IPS DF 6.9 (cell line): Measurements from ENCODE around the gene VWA8.

ENCODE experiments used
- DNase-seq: peaks from one replicate; pipeline ENCODE4 v3.0.0-alpha.2; 2013; ENCODE audit warnings: low read depth, low spot score
- H3K27ac ChIP-seq: one replicate; pipeline ENCODE4 v1.5.1; 2013; ENCODE audit warnings: low read length, control low read depth
- H3K27me3 ChIP-seq: 2 replicates; pipeline ENCODE4 v1.6.1; 2013; ENCODE audit warnings: mild to moderate bottlenecking, low read length; ENCODE audit not compliant: control insufficient read depth, insufficient read depth
- H3K36me3 ChIP-seq: 2 replicates; pipeline ENCODE4 v1.6.1; 2013; ENCODE audit warnings: low read length; ENCODE audit not compliant: control insufficient read depth, insufficient read depth
- H3K4me1 ChIP-seq: 2 replicates; pipeline ENCODE4 v1.6.1; 2013; ENCODE audit warnings: low read length; ENCODE audit not compliant: control insufficient read depth, insufficient read depth
- H3K4me3 ChIP-seq: 2 replicates; pipeline ENCODE4 v1.5.1; 2013; ENCODE audit warnings: mild to moderate bottlenecking, low read length
- H3K9me3 ChIP-seq: 2 replicates; pipeline ENCODE4 v1.6.1; 2013; ENCODE audit warnings: low read length, inconsistent platforms; ENCODE audit not compliant: control insufficient read depth, insufficient read depth
- WGBS: extraction: QIAGEN DNeasy Blood & Tissue Kit; methylation state at CpG from one replicate; pipeline ENCODE4 v1.1.7; 2013; ENCODE audit warnings: mixed read lengths, missing lambda C conversion rate; ENCODE audit not compliant: insufficient read length, insufficient coverage; 5-methylcytosine and 5-hydroxymethylcytosine counted together

Gene VWA8

DNA sequence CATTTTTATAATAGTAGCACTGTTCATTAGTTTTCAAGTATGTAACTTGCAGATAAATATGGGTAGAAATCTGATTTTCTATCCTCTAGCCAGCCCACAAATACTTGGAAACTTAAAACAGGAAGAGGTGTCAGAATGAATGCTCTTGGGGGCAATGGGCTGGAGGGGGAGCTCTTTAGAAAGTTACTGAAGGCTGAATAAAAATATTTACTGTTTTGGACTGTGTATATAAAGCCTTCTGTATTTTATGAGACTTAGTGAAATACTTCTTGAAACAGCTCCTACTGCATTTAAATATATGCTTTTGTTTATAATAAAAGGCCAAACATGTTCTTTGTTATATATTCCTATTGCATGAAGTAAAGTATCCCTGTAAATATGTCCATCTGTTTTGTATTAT is 364.7 kb downstream of the VWA8 start:
- Histone ChIP-seq H3K36me3 (no peaks in the 10 kb centered on the region), H3K27me3 (no peaks in the 10 kb centered on the region), H3K4me1 (no peaks in the 10 kb centered on the region), H3K9me3 (no peaks in the 10 kb centered on the region), H3K27ac (no peak overlapping the region), H3K4me3 (no peak overlapping the region)
- DNase-seq, result no peak

DNA sequence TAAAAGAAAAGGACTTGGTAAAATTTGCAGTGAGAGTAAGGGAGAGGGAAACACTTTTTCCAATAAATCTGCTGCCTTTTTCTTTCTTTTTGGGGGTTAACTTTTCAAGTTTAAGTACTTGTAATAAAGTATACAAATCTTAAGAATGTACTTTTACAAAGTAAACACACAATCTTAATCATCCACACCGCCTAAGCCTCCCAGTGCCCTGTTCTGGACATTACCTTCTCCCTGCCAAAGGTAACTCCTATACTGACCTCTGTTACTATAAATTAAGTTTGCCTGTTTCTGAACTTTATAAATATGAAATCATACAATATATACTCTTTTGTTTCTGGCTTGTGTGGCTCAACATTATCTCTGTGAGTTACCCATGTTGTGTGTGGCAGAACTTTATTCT is 365.6 kb downstream of the VWA8 start:
- no peak overlapping the region for H3K27ac ChIP-seq
- no CpG with 5 or more reads among the region's 1 CpG for WGBS
- H3K9me3 ChIP-seq, result no peaks in the 10 kb centered on the region
- no peaks in the 10 kb centered on the region for H3K27me3 ChIP-seq
- H3K4me3 ChIP-seq, result no peak overlapping the region
- no peaks in the 10 kb centered on the region for H3K4me1 ChIP-seq
- H3K36me3 ChIP-seq, result no peaks in the 10 kb centered on the region
- no peak for DNase-seq

DNA sequence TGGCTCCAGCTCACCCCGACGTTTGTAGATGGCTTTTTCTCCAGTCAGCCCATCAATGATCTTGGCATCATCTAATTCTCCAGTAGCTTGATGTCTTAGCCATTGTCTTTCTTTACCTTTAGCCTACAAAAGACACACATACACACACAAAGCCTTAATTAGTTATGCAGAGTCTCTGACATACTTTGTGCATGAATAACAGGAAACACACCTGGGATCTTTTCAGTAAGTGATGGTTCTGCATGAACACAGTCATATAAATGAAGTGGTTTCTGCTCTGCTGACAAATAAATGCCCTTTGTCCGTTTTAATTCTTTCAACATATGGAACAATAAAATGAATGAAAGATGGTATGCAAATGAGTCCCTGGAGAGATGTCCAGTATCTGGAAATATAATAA is 370.3 kb downstream of the VWA8 start:
- no peaks in the 10 kb centered on the region for H3K4me1 ChIP-seq
- H3K36me3 ChIP-seq, result no peaks in the 10 kb centered on the region
- H3K27ac ChIP-seq, result no peak overlapping the region
- H3K4me3 ChIP-seq, result no peak overlapping the region
- no CpG with 5 or more reads among the region's 3 CpGs for WGBS
- H3K27me3 ChIP-seq, result no peaks in the 10 kb centered on the region
- DNase-seq, result no peak
- no peaks in the 10 kb centered on the region for H3K9me3 ChIP-seq

DNA sequence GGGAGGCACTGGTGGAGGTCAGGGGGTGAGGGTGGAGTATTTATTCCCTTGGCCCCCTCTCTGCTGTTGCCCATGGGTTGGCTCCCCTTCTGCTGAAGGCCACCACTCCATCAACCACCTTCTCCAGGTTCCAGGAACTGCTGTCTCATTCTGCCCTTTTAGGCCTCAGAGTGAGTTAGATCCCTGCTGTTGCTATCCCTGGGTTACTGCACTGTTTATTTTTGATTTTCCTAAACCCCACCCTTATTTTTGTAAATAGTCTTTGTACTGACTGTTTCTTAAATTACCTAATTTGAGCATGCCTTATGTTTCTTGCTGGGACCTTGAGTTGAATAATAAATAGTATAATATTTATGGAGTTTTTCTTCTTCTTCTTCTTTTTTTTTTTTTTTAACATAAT is 370.8 kb downstream of the VWA8 start:
- H3K4me1 ChIP-seq, result no peaks in the 10 kb centered on the region
- no peaks in the 10 kb centered on the region for H3K9me3 ChIP-seq
- no peak overlapping the region for H3K27ac ChIP-seq
- no peak overlapping the region for H3K4me3 ChIP-seq
- no peak for DNase-seq
- H3K27me3 ChIP-seq, result no peaks in the 10 kb centered on the region
- no peaks in the 10 kb centered on the region for H3K36me3 ChIP-seq

DNA sequence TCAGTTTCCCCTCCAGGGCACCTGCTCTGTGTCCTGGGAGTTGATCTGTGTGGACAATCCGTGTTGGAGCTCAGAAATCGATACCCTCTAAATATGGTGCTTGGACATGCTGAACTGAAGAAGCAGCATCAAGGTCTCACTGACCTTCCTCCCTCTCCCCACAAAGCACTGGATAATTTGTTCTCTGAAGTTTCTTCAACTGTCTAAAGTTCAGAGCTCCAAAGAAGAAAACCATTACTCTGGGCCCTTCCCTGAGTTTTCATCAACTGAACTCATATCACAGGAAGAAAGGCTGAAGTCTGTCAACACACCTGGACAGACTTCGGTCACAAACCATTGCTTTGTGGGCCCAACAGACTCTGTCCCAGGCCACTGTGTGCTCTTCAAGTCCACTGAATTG is 371.5 kb downstream of the VWA8 start:
- no peak for DNase-seq

DNA sequence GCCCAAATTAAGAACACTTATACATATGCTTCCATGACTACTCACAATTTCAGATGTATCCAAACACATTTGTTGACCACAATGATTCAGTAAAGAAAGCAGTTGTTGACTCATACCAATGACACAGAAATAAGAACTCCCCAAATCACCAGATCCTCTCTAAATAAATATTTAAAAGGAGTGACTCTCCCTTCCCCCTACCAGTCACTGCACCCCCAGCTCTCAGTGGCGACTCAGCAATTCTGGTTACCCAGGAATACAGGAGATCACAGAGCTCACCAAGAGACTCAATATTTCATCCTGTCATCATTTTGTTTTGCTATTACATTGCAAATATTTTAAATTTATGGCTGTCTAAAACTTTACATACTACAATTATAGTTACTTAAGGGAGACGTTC is 372.0 kb downstream of the VWA8 start:
- H3K27ac ChIP-seq, result no peak overlapping the region
- no peak for DNase-seq
- no CpG with 5 or more reads among the region's 2 CpGs for WGBS

More for the DNA sequence above, 371.5 kb downstream of the VWA8 start:
- no peaks in the 10 kb centered on the region for H3K4me1 ChIP-seq
- H3K36me3 ChIP-seq, result no peaks in the 10 kb centered on the region
- H3K9me3 ChIP-seq, result no peaks in the 10 kb centered on the region
- no CpG with 5 or more reads among the region's 3 CpGs for WGBS
- H3K4me3 ChIP-seq, result no peak overlapping the region
- H3K27ac ChIP-seq, result no peak overlapping the region
- no peaks in the 10 kb centered on the region for H3K27me3 ChIP-seq

DNA sequence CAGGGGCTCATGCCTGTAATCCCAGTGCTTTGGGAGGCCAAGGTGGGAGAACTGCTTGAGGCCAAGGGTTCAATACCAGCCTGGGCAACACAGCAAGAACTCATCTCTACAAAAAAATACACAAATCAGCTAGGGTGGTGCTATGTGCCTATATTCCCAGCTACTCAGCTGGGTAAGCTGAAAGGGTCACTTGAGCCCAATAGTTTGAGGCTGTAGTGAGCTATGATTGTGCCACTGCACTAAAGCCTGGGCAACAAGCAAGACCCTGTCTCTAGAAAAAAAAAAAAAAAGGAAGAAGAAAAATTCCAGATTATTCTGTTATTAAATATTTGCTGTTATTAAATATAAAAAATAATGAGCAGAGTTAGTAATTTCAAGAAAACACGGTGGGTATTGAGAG is 372.5 kb downstream of the VWA8 start:
- H3K4me1 ChIP-seq, result no peaks in the 10 kb centered on the region

More for the DNA sequence above, 372.0 kb downstream of the VWA8 start:
- Histone ChIP-seq H3K4me3 (no peak overlapping the region), H3K27me3 (no peaks in the 10 kb centered on the region), H3K4me1 (no peaks in the 10 kb centered on the region), H3K36me3 (no peaks in the 10 kb centered on the region), H3K9me3 (no peaks in the 10 kb centered on the region)

DNA sequence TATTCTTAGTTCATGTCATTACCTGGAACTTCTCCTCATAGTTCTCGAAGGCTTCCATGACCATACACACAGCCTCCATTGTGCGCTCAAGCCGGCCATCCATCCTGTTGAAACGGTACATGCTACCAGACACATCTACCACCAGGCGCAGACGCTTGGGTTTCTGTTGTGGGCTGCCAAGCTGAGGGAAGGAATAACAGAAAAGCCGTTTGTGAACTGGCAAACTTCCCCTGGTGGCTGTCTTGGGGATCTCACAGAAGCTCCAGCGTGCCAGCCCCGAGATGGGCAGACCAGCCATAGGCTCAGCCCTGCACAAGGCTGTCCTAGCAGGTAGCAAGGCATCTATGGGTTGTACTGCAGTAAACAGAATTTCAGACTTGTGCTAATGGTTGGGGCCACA is 373.4 kb downstream of the VWA8 start:
- no peaks in the 10 kb centered on the region for H3K36me3 ChIP-seq
- WGBS, result no CpG with 5 or more reads among the region's 9 CpGs
- H3K27ac ChIP-seq, result no peak overlapping the region
- no peaks in the 10 kb centered on the region for H3K9me3 ChIP-seq
- H3K27me3 ChIP-seq, result no peaks in the 10 kb centered on the region
- no peaks in the 10 kb centered on the region for H3K4me1 ChIP-seq
- DNase-seq, result no peak
- no peak overlapping the region for H3K4me3 ChIP-seq

More for the DNA sequence above, 372.5 kb downstream of the VWA8 start:
- Histone ChIP-seq H3K4me3 (no peak overlapping the region), H3K36me3 (no peaks in the 10 kb centered on the region), H3K9me3 (no peaks in the 10 kb centered on the region), H3K27me3 (no peaks in the 10 kb centered on the region), H3K27ac (no peak overlapping the region)
- WGBS, result 100% methylated on average over 1 of the region's 1 CpG
- no peak for DNase-seq

DNA sequence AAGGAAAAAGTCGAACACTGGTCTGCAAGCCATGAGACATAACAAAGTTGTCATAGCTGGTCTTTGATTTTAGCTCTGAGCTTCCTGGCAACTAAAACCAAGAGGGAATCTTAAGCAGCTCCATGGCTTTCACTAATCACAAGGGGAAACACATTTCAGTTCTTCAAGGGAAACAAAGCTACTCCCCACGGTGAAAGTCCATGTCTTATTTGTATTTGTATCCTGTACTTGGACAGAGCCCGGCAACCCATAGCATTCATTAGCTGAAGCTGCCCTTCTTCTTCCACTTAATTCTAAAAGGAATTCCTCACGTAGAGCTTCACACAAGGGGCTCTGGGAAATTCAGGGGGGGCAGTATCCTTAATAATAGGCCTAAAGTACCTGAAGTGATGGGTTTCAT is 374.7 kb downstream of the VWA8 start:
- WGBS, result no CpG with 5 or more reads among the region's 4 CpGs
- Histone ChIP-seq H3K4me1 (no peaks in the 10 kb centered on the region), H3K27me3 (no peaks in the 10 kb centered on the region), H3K4me3 (no peak overlapping the region), H3K27ac (no peak overlapping the region), H3K9me3 (no peaks in the 10 kb centered on the region), H3K36me3 (no peaks in the 10 kb centered on the region)
- DNase-seq, result no peak

DNA sequence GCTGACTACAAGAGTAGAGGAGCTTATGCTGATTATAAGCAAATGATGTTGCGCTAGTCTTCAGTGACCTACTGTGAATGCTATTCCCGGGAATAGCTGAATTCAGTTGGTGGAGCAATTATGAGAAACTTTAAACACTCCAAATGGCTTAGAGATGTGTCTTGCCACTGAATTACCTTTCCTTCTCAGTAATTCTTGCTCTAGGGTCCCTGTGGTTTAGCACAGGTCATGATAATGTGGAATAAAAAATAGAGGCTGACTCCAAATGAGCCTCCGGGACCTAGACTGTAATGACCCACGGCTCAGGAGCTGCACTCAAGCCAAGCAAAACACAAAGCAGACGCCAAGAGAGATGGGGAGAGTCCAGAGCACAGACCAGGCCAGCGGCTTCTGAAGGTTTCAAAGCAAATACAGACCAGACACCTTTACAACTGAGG is 378.9 kb downstream of the VWA8 start:
- Histone ChIP-seq H3K4me3 (no peak overlapping the region), H3K36me3 (no peaks in the 10 kb centered on the region), H3K4me1 (no peaks in the 10 kb centered on the region), H3K9me3 (no peaks in the 10 kb centered on the region), H3K27me3 (no peaks in the 10 kb centered on the region), H3K27ac (no peak overlapping the region)
- no peak for DNase-seq
- no CpG with 5 or more reads among the region's 6 CpGs for WGBS

DNA sequence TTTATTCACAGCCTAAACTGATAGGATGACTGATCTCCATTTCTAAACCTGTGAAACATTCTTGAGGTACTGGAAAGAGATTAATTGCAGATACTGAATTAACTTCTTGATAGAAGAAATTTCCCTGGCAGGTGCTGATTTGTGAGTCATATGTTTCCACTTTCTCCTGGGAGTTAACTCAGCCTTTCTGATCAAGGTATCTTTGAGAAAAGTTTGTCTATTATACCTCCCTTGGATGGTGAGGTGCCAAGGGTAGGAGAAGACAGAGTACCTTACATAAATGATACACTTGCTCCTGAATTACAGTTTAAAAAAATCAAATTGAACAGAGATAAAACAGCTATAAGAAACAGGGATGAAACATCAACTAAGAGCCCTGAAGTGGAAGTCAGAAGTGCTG is 380.6 kb downstream of the VWA8 start:
- no peak overlapping the region for H3K27ac ChIP-seq
- H3K4me3 ChIP-seq, result no peak overlapping the region
- no peaks in the 10 kb centered on the region for H3K36me3 ChIP-seq
- no peaks in the 10 kb centered on the region for H3K4me1 ChIP-seq
- H3K27me3 ChIP-seq, result no peaks in the 10 kb centered on the region
- no peak for DNase-seq
- no peaks in the 10 kb centered on the region for H3K9me3 ChIP-seq
